NCI-H460 (cell line): Measurements from ENCODE around the gene CNTN4. TPM values are rescaled to one million over a fixed set of nuclear protein-coding genes. Genes with fewer than 3 reads are reported as not detected.

Experiments
- DNase-seq: peaks from one replicate; pipeline ENCODE4 v3.0.0-alpha.2; 2016; ENCODE audit warnings: low read depth; ENCODE audit errors: extremely low read depth
- total RNA-seq: library from RNA; depleted of rRNA; stranded (reverse); fragments of >200 nt; shearing (Covaris generic); gene quantifications from 2 replicates; pipeline ENCODE4 v1.2.3, GENCODE V29; 2014

CNTN4 gene
- total RNA-seq, 1 experiment from 2014 or later: 1.6 TPM

DNA sequence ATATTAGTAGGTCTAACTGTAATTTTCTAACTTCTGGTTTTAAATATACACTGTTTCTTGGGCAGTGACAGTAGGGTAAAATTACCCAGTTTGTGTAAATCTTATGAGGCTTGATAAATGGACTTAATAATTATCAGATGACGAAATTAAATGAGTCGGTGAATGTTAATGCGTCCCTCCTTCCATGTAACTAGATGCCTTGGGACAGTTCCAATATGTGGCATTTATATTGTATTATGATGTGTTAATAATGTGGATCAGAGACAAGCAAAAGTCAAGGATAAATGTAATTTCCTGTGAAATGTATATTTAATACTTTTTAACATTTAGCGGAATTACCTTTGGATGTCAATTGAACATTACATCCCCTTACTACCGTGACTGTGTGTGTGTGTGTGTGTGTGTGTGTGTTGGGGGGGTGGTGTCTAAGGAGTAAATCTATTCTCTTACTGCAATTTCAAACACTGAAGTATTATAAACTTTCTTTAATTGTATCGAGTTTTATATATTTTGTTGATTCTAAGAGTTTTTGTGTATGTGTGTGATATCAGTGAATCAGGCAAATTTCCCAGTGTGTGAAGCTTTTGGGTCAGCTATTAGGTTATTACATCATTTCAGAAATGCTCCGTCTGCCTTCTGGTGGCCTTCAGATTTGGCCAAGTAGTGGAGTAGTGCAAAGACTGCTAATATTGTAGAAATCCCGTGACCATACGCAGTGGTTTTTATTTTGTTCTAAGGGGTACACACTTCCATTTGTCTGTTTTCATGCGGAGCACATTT is 50.1 kb downstream of the CNTN4 start:
- no peak for DNase-seq

DNA sequence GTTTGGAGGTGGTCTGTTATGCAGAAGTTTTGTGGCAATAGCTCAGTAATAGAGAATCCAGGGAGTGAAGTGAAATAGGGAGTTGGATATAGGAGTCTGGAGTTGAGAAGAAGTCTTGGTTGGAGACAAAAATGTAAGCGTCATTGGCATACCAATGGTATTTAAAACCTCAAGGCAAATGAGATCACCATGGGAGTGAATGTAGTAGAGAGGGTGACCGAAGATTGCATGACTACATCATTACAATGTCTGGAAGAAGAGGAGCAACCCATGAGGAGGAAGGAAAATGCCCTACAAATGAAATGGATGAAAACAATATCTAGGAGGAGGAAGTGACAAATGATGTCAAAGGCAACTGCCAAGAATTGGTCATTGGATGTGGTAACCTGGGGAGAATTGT is 54.4 kb downstream of the CNTN4 start:
- no peak for DNase-seq

DNA sequence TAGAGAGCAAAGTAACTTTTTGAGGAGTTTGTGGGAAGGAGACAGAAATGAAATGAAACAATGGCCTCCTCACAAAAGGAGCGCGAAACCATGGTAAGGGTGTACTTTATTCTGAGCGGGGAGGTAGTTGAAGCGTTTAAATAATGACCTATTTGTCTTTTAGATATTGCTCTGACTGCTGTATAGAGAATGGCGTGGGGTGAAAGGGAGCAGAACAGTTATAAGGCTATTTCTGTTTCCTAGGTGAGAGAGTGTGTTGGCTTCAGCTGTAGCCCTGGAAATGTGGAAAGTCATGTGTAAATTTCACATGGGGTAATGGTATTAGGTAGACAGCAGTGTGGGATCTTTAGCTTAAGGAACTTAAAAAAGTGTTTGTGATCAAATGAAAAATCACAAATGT is 54.9 kb downstream of the CNTN4 start:
- no peak for DNase-seq

DNA sequence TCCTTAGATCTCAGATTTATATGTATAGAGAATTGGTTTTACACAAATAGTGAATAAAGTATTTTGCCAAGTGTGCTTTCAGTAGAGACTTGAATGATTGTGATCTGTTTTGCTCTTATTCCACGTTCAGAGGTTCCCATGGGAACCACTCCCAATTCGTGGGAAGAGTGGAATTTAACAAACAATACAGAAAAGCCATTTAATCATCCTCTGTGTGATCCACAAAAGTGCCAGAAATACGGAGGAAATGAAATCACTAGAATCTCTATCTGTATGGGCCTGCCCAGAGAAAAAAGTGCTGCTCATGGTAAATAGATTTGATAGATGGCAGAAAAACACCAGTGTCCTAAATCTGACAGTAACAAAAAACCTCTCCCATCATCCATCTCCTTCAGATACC is 56.0 kb downstream of the CNTN4 start:
- DNase-seq: no peak

DNA sequence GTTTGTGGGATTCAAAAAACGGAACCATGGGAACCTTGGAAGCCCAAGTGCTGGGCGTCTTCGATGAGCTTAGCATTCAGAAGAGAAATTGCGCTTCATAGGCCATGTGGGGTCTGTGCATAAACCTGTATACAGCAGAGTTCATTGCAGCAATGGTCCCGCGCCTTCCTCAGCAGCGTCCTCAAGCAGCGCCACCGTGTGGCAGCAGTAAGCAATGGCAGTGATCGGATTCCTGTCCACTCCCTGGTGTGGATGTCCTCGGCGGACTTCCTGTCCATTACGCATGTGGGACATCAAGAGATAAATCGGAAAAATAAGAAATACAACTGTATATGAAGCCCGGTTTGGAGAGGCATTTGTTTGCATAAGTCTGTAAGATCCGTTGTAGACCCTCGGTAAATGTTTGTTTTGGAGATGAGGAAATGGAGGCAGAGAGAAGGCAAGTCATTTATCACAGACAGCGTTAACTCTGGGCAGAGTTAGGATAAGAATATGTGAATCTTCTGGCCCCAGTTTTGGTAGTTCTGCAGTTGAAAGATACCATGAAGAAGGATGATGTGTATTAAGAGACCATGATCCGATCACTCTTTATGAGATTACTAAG is 57.7 kb downstream of the CNTN4 start:
- DNase-seq: peak; percentile 24

DNA sequence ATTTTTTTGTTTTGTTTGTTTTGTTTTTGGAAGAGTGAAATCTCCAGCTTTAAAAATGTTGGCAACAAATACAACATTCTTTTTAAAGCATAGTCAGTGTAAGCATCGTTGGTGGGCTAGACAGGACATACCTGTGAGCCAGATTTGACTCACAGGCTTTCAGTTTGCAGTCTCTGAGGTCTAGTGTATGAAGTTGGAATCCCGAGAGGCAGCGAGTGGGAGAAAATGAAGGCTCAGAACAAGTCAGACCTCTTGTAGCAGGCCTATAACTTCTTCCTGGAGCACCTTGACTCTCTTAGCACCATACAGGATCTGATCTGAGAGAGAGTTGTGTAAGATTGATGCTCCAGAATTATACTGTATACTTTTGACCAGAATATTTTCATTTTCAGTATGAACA is 60.2 kb downstream of the CNTN4 start:
- DNase-seq: no peak

DNA sequence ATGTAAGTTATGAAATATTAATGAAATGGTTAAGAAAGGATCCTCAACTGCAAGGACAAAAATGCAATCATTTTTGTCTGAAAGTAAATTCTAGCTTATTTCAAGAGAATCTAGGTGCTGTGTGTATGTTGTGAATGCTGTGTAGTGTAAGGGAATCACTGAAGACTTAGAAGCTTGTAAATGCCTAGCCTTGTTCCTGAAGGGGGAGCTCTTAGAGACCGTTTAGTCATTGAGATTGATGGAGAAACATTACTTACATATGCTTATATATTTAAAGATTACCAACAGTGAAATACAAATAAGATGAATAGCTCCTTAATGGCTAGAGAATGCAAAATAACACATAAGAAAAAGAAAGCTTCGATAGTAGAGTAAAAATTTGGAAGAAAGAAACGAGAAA is 67.9 kb downstream of the CNTN4 start:
- DNase-seq: no peak

DNA sequence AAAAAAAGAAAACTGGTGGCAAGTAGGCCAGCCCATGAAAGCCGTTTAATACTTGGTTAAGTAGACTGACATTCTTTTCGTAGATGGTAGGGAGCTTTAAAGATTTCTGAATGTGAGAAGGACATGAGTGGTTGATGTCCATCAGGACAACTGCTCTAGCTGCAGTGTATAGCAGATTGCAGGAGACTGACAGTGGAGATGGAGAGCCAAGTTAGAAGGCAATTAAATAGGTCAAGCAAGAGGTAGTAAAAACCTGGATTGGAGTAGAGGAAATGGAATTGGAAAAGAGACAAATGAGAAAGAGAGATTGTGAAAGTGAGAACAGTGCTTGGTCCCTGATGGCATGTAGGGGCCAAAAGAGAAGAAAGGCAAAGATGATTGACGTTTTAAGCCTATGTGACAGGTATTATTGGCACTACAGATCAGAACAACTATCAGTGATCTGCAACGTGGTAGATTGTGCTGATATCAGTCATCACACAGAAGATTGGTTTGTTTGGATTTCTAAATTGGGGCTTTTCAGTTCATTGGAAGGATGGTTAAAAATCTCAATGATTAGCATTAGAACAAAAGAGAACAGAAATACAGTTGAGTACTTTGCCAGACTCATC is 74.0 kb downstream of the CNTN4 start:
- no peak for DNase-seq

GRCh38 chr3:2180634-2181033 is 82.0 kb downstream of the CNTN4 start:
- DNase-seq: no peak

- DNase-seq: no peak
Observed at GRCh38 chr3:2198776-2199279, 100.2 kb downstream of the CNTN4 start.

DNA sequence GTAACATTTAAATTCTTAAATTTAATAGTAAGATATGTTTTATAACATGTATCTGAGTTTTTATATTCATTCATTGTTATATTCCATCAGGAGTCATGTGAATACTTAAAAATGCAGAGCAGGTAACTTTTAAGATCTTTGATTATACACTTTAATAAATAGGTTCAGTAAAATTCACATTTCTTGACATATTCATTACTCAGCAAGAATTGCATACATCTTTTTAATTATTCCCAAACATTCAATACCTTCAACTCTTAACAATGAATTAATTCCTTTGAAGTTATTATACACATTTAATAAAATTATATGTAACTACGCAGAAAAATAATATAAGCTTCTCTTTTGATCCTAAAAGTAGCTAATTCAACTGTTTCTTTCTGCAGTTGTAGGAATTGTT is 105.4 kb downstream of the CNTN4 start:
- DNase-seq: no peak

- DNase-seq: no peak
Observed at GRCh38 chr3:2205692-2206091, 107.0 kb downstream of the CNTN4 start.

DNA sequence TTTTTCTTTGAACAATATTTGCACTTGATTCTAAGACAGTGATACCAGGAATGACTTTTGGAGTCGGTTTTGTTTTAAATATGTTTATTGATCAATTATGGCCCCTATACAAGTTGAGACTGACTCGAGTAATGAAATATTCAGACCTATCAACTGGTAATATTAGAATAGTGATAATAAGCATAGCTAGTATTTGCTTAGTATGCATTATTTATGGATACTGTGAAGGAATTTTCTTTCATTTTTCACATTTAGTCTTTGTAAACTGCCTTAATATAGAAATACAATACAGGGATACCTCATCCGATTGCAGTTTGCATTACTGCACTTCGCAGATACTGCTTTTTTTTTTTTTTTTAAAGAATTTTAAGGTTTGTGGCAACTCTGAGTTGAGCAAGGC is 107.9 kb downstream of the CNTN4 start:
- no peak for DNase-seq

- DNase-seq: no peak
Observed at GRCh38 chr3:2211568-2211967, 112.9 kb downstream of the CNTN4 start.

DNA sequence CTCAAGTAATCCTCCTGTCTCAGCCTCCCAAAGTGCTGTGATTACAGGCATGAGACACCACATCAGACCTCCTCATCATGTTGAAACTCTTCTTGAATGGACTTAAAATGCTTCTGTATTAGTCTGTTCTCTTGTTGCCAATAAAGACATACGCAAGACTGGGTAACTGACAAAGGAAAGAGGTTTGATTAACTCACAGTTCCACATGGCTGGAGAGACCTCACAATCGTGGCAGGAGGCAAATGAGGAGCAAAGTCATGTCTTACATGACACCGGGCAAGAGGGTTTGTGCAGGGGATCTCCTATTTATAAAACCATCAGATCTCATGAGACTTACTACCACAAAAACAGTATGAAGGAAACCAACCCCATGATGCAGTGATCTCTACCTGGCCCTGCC is 113.5 kb downstream of the CNTN4 start:
- DNase-seq: no peak

DNA sequence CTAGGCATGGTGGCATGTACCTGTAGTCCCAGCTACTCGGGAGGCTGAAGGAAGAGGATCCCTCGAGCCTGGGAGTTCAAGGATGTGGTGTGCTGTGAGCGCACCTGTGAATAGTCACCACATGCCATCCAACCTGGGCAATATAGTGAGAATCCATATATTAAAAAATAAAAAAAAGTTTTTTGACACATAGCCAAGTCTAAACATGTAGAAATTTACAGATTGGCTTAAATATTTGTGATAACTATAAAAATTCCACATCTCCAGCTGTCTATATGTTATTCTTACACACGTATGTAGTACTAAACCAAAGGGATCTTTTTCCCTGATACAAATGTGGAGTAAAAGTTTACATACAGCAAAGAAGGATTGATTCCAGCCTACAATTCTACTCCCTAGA is 119.7 kb downstream of the CNTN4 start:
- DNase-seq: no peak

DNA sequence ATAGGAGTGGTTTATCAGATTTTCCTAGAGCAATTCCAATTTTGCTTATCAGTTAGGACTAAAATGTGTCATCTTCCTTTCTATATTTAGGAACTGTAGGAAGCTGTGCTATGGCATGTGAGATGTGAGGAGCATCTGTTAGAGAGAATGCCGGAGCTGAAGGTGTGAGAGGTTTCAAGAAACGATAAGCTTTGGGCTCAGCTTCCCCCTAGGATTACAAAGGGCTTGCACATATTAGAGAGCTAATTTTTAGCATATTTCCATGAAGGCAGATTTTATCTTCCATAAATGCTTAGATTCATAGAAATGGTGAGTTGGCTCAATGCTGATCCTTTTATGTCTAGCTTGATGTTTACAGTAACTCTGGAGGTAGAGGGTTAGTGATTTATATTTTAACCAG is 120.2 kb downstream of the CNTN4 start:
- no peak for DNase-seq

DNA sequence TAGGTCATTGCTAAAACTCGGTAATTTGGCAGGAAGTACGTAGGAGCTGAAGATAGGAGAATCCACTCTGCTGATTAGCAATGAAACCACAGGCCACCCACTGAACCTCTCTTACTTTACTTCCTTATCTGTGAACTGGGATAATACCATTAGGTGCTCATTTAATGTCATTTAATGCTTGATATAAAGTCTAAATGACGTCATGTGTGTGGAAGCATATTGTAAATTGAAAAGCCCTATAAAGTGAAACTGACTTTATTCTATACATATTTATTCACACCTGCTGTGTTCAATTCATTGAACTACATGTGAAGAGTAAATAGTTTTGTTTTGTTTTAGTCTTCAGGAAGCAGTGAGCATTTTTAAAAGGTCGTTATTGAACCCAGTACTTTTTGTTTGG is 137.5 kb downstream of the CNTN4 start:
- no peak for DNase-seq

GRCh38 chr3:2244137-2244536 is 145.5 kb downstream of the CNTN4 start:
- no peak for DNase-seq

- no peak for DNase-seq
Observed at GRCh38 chr3:2246873-2247648, 148.4 kb downstream of the CNTN4 start.

DNA sequence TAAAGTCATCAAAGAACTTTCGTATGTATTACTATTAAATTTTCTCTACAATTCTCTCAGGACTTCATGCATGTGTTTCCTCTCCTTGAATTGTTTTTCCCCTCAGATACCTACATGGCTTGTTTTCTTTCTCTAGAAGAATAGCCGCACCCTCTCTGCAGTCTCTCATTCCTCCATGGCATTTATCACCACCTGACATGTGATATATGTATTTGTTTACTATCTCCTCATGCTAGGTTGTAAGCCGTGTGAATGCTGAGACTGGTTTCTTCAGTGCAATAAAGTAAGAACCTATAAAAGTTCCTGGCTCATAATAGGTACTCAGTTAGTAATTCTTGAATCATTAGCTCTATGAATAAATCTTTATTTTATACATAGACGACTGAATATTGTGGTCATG is 149.2 kb downstream of the CNTN4 start:
- DNase-seq: no peak
